ENCODE data around the gene CSRP2.

DNA sequence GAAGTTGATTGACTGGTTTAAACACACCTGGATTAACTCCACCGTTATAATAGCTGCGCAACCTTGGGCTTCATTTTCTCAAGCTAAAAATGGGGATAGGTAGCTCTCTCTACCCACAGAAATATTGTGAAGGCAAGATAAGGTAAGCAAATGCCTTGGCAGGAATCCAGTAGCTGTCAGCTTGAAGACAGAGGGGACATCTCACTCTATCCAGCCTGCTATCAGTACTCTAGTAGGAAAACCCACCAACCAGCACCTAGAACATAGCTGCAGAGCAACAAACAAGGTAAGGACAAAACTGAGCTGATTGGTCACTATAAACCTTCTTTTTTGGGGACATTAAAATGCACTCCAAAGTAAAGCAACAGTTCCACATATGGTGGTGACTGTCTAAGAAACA, 7.7 kb downstream of the CSRP2 start:
- TF ChIP-seq RAD21 (IDR thresholded peaks at IDR 0.05; ENCODE audit: low read depth) (no peak), EP300 (IDR thresholded peaks at IDR 0.05; ENCODE audit: borderline replicate concordance) (no peak), TCF12 (IDR thresholded peaks at IDR 0.05; ENCODE audit: low read depth) (no peak), FOXM1 (IDR thresholded peaks at IDR 0.05; ENCODE audit: borderline replicate concordance, low read depth) (no peak), TAF1 (IDR thresholded peaks at IDR 0.05; ENCODE audit: low read depth) (no peak), YY1 (IDR thresholded peaks at IDR 0.05; ENCODE audit: low read depth) (no peak), CREB1 (IDR thresholded peaks at IDR 0.05; ENCODE audit: low read depth) (no peak), MAX (IDR thresholded peaks at IDR 0.05) (no peak)
- TF ChIP-seq, protein P1, sequence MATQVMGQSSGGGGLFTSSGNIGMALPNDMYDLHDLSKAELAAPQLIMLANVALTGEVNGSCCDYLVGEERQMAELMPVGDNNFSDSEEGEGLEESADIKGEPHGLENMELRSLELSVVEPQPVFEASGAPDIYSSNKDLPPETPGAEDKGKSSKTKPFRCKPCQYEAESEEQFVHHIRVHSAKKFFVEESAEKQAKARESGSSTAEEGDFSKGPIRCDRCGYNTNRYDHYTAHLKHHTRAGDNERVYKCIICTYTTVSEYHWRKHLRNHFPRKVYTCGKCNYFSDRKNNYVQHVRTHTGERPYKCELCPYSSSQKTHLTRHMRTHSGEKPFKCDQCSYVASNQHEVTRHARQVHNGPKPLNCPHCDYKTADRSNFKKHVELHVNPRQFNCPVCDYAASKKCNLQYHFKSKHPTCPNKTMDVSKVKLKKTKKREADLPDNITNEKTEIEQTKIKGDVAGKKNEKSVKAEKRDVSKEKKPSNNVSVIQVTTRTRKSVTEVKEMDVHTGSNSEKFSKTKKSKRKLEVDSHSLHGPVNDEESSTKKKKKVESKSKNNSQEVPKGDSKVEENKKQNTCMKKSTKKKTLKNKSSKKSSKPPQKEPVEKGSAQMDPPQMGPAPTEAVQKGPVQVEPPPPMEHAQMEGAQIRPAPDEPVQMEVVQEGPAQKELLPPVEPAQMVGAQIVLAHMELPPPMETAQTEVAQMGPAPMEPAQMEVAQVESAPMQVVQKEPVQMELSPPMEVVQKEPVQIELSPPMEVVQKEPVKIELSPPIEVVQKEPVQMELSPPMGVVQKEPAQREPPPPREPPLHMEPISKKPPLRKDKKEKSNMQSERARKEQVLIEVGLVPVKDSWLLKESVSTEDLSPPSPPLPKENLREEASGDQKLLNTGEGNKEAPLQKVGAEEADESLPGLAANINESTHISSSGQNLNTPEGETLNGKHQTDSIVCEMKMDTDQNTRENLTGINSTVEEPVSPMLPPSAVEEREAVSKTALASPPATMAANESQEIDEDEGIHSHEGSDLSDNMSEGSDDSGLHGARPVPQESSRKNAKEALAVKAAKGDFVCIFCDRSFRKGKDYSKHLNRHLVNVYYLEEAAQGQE (IDR thresholded peaks at IDR 0.05; ENCODE audit: low read depth): no peak

Measured in Ishikawa (cell line).